D341Med (cell line): Measurements from ENCODE around the gene FBXO22.
"Not testable (repeated sequence)": the region's sequence is repeated elsewhere in the genome, so short reads cannot be mapped to it uniquely, and the experiment has no call there.

Experiments used
- DNase-seq: peaks from one replicate; pipeline ENCODE4 v3.0.0; 2012; ENCODE audit warnings: low spot score

Gene FBXO22

DNA sequence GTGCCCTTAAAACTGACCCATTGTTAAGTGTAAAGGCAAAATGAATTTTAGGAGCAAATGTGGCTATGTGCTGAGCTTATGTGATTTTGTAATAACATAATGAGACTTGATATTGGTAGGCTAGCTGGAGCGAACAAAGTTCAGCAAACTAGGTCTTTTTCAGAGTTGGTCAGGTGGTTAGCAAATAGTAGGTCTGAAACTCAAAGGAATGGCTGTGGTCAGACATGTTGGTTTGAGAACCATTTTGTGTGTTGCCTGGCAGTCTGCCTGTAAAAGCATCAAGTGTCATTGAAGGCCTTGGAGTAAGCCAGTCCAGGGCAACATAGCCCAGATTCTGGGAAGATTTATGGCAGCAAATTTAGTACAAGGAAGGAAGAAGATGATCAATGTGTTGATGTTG is 16.4 kb downstream of the FBXO22 start:
- DNase-seq, result no peak

DNA sequence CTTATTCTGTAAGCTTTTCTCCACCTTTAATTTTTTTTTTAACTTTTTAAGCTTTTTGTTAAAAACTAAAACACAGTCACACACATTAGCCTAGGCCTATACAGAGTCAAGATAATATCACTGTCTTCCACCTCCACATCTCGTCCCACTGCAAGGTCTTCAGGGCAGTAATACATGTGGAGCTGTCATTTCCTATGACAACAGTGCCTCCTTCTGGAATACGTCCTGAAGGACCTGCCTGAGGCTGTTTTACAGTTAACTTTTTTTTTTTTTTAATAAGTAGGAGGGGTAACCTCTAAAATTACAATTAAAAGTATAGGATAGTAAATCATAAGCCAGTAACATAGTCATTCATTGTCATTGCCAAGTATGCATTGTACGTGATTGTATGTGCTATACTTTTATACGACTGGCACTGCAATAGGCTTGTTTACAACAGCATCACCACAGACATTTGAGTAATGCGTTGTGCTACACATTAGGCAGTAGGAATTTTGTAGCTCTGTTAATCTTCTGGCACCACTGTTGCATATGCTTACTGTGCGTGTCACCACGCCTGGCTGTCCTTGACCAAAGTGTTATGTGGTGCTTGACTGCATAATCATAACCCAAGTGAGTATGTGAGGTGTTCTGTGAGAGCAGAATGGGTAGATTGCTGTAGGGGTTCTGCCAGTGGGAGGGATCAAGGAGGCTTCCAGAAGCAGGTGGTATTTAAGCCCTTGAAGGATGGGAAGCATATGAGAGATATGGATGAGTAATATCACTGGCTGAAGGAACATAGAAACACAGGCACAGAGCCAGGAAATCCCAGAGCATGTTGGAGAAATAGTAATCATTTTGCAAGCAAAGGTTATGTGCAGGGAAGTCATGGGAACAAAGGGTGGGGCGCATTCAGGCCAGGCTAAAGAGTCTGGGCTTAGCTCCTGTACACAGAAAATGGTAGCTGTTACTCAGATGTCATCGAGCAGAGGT is 18.3 kb downstream of the FBXO22 start:
- peak; percentile 45 for DNase-seq

DNA sequence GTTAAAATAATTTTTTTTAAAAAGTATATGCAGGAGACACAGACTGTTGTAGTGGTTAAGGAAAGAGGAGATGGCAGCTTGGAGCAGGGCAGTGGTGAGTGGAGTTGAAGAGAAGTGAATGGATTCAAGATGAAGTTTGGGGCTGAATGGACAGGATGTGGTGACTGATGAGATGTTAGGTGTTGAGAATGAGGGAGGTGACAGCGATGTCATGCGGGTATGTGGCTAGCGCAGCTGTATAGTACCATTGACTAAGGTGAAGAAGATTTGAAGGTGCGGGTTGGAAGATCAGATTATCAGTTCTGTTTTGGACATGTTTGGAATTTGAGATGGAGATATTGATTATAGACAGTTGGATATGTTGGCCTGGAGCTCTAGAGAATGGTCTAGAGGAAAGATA is 20.1 kb downstream of the FBXO22 start:
- DNase-seq, result no peak

DNA sequence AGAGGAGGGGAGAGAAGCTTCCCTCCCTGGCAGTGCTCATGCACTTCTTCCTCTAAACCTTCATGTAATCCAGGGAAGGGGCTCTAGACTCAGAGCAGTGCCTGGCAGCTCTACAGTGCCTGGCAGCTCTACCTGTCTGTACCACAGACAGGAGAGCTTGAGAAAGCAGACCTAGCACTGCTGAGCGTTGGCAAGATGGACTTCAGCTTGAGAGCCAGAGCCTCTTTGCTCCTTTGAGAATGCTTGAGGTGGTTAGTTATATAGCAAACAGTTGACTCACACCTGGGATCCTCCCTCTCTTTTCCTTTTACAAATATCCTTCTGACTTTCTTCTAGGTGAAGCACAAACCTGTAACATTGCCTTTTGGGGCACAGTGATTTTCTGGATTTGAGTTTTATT is 20.9 kb downstream of the FBXO22 start:
- DNase-seq, result no peak

DNA sequence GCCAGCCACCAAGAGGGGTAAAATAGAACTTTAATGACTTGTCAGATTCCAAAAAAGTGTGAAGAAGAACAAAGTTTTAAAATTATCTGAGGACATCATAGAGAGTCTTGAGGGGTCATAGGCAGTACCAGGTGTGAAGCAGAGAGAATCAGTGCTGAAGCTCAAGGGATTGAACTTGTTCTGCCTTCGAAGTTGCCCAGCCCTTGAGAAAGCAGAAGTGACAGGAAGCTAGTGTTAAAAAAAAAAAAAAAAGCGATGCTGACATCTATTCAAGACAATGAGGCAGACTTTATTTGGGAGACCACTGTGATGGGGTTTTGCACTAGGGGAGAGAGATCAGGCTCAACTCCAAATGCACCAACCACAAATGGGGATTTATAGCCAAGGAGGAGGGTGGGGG is 21.8 kb downstream of the FBXO22 start:
- no peak for DNase-seq

DNA sequence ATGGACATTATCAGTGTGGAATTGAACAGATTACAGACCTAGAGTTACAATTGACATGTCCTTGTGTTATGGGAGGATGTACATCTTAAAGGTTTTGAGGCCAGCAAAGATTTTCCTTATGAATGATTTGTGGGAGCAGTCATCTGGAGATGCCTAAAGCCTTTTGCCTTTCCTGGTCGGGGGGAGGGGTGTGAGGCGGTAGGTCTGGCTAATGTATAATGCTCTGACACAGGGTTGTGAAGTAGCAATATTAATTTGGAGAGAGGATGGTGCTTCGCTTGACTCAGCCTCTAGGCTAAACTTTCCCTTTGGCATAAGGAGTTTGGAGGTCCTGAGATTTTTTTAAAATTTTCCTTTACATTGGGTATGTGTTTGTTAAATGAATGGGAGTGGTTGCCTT is 23.3 kb downstream of the FBXO22 start:
- DNase-seq, result no peak

DNA sequence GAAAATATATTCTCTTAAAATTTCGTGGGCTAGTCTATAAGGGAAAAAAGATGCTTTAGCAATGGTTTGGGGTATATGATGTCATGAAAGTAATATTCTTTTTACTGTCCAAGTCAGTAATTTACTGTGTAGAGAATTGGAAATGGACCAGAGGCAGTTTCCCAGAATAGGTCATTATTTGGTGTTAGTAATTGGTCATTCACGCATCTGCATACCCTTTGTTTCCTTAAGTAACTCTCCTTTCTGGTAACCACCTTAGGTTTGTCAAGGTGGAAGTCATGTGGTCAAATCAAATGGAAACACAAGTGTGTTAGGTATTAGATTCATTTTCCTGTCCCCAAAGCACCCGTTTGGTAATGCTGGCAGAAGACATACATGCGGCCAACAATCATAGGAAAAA is 23.9 kb downstream of the FBXO22 start:
- no peak for DNase-seq

DNA sequence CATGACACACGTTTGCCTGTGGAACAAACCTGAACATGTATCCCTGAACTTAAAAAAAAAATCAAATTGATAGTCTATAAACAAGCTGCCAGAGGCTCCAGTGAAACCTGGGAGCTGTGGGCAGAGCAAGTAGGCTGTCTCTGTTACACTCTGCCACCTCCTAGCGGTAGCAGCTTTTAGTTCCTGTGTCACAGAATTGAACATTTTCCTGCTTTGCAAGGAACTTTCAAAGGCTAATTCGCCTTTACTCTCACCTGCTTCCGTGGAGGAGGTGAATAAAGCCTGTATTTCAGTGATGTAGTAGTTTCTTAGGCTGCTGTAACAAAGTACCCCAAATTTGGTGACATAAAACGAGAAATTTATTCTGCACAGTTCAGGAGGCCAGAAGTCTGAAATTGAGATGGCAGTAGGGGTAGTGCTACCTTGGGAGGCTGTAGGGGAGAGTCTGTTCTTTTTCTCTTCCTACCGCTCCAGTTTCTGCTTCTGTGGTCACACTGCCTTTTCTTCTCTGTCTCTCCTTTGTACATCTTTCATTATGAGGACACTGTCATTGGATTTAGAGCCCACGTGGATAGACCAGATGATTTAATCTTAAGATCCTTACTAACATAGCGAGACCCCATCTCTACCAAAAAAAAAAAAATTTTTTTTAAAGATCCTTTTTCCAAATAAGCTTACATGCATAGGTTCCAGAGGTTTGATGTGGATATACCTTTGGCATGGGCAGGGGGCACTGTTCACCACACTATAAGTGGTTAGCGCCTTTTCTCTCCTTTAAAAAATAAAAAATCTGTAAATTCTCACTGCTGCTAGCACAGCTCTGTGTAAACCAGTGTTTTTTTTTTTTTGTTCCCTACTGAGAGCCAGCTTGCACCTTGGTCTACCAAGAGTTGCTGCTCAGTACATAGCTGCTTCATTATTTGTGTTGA is 25.3 kb downstream of the FBXO22 start:
- peak; percentile 48 for DNase-seq

DNA sequence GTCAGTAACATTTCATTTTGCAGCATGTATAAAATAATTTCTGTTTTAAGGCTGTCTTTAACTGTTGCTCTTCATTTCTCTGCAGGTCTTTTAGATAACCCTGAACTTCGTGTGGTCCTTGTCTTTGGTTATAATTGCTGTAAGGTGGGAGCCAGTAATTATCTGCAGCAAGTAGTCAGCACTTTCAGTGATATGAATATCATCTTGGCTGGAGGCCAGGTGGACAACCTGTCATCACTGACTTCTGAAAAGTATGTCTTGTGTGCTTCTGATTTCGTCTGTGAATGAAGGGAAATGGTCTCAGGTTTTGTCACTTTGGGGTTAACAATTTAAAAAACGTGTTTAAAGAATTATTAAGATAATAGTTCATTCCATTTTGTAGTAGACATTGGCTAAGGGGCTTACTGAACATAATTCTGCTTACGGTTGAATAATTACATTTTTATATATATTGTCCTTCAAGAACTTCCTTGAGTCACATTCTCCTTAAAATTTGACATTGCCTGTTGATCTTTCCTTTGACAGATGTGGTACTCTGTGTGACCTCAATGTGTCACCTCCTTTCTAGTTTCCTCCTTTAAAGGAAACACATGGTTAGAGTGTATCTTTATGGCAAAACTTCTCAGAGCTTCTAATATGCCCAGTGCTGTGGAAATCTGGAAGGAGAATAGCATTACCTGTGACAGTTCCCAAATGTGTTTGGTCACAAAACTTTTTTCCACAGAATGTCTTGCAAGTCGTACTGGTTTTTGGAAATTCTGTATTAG is 26.3 kb downstream of the FBXO22 start:
- no peak for DNase-seq

DNA sequence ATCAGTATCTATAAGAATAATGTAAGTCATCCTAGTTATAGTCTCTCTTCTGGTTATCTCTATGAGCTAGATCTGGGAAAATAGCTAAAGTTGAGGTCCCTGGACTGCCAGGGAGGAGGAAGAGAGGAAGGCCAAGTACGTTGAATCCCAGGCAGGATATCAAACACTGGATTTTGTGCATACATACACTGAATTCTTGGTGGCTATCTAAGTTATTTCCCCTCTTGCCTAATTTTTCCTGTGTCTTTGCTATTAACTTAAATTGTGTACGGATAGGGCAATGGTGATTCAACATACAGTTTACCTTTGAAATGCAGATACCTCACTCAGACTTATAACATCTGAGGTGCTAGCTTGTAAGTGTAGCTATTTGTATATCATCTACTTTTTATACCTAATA is 27.2 kb downstream of the FBXO22 start:
- no peak for DNase-seq

DNA sequence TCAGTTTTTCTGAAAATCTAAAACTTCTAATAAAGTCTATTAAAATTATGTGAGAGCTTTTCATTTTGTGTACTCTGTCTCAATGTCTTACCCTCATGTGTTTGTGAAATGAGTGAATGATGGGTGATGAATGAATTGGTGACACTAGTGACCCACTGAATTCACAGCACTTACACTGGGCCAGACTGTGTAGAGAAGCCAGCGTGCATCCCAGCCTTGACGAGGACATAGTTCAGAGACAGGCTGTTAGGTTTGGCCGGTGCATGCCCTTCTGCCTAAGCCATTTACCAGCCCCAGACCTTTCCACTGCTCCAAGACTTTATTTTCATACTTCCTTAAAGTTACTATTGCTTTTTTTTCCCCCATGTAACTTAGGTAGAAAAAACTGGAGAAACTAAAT is 38.8 kb downstream of the FBXO22 start:
- DNase-seq, result no peak

DNA sequence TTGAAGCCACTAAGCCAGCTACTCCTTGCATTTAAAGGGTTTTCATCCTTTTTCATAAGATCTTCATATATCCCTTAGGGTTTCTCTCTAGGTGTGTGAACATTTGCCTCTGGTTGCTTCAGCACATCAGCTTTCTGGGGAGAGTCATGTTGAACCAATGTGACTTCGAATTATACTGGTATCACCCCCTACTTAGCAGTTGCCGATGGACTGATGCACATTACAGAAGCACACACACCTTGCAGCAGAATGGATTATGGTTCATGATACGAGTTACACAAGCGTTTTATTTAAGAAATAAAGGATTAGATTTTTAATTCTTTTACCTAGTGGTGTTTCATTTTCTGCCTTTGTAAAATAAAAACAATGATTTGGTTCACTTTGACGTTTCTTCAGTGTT is 39.6 kb downstream of the FBXO22 start:
- no peak for DNase-seq

DNA sequence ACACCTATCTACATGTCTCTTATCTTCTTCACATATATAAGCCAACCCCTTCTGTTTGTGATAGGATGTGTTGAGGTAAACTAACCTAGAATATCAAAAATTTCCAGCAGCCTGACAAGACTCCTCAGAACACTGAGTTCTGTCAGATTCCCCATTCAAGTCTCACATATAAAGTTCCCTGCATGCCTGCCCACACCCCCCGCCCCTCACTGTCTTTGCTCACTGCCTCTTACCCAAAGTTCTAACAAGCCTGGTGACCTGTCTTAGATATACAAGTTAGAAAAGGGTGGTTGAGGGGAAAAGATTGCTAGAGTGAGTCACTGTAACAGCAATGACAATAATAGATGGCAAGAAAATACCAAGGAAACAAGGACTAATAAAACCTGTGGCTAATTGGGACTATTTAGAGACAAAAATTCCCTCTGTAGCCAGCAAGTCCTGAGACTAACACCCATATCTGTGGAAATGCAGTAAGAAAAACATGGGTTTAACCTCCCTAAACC is 40.1 kb downstream of the FBXO22 start:
- no peak for DNase-seq

DNA sequence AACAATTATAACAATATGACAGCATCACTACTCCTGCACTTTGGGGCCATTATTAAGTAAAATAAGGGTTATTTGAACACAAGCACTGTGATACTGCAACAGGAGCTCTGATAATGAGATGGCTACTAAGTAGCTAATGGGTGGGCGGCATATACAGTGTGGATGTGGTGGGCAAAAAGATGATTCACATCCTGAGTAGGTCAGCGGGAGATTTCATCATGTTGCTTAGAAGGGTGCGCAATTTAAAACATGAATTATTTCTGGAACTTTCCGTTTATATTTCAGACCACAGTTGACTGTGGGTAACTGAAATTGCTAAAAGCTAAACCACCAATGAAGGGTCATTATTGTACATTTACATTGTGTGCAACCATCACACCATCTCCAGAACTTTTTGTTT is 42.3 kb downstream of the FBXO22 start:
- no peak for DNase-seq

DNA sequence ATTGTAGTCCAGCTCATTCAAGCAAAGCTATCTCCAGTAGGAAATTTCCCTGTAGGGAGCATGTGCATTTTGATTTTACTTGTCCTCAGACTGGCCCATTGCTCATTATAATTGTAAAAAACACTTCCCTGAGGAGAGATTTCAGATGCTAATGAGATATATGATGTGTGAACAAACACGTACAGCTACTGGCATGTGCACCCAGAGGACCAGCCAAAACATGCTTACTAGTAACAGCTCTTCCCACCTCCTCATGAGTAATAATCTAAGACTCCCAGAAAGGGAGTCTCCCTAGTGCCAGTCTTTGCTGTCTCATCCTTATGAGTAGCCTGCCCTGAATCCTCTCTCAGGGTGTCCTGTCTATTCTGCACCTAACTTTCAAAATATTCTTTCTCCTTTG is 43.4 kb downstream of the FBXO22 start:
- DNase-seq, result no peak

DNA sequence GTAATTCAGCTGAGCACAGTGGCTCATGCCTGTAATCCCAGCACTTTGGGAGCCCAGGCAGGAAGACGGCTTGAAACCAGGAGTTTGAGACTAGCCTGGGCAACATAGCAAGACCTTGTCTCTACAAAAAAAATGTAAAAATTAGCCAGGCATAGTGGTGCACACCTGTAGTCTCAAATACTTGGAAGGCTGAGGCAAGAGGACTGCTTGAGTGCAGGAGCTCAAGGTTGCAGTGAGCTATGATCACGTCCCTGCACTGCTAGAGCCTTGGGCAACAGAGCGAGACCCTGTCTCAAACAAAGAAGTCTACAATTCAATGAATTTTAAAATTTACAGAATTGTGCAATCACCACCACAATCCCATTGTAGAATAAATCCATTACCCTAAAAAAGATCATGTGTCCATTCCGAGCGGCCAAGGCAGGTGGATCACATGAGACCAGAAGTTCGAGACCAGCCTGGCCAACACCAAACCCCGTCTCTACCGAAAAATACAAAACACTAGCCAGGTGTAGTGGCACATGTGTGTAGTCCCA is 45.2 kb downstream of the FBXO22 start:
- no peak for DNase-seq

DNA sequence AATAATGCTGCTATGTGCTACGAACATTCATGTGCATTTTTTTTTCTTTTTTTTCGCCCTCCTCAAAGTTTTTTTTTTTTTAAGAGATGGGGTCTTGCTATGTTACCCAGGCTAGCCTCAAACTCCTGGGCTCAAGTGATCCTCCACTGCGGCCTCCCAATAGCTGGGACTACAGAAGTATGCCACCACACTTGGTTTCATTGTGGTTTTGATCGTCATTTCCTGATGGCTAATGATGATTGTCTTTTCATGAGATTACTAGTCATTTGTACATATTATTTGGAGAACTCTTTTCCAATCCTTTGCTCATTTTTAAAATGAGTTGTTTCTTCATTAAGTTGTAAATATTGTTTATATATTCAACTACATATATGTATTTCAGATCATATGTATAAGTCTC is 48.8 kb downstream of the FBXO22 start:
- no peak for DNase-seq

DNA sequence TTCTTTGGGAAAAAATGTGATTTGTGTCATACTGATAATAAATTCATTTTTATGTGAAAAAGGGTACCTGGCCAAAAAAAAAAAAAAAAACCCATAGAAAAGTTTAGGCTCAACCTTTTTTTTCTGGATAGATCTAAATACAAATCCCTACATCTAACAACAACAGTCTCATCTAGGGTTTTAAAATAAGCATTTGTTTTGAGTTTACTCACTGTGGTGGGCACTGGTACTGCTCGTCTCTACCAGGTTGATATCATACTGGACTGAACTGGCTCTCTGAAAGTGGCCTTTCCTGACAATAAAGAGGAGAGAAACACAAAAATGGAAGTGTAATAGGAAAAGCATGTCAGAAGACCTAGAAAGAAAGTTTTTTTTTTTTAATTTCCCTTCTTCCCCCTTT is 52.0 kb downstream of the FBXO22 start:
- no peak for DNase-seq

DNA sequence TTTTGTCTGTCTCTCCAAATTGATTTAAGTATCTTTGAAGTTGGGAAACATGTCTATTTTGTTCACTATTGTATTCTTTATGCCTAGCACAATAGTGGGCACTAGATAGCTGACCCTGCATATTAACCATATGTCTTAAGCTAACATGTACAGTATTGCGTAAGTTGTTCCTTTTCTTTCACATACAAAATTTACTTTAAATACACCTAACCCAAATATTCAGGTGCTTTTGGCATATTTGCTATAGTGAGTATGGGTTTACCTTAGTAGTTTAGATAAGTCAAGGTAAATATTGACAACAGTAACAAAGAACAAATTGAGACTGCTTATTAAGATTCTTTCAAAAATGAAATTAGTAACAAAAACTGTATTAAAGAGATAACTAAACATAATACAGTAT is 57.7 kb downstream of the FBXO22 start:
- no peak for DNase-seq

DNA sequence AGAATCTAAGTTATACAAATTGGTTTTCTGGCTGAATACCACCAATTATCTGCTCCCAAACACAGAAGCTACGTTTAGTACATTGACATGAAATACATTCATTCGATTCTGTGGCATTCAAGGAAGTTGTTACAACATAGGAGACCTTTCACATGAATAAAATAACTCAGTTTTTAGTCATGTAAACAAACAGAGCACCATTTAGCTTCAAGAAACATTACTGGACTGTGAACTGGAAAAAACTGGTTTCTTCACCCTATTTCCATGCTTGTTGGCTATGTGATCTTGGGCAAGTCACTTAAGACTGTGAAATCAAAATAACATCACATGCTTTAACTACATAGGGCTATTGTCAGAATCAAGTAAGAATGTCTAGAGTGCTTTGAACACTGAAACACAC is 62.4 kb downstream of the FBXO22 start:
- no peak for DNase-seq

DNA sequence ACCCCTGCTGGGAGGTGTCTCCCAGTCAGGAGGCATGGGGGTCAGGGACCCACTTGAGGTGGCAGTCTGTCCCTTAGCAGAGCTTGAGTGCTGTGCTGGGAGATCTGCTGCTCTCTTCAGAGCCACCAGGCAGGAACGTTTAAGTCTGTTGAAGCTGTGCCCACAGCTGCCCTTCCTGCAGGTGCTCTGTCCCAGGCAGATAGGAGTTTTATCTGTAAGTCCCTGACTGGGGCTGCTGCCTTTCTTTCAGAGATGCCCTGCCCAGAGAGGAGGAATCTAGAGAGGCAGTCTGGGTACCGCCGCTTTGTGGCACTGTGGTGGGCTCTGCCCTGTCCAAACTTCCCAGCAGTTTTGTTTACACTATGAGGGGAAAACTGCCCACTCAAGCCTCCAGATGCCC is 73.1 kb downstream of the FBXO22 start:
- not testable (repeated sequence) for DNase-seq
